GM21576 (cell line): ENCODE measurements around the gene SH3BP5L.

ENCODE experiments used
- ATAC-seq: cut with Tn5 transposase; IDR thresholded peaks from one replicate; pipeline ENCODE4 v1.9.1; 2021; ENCODE audit warnings: mild to moderate bottlenecking, moderate library complexity; ENCODE audit not compliant: unreplicated experiment

SH3BP5L gene

GRCh38 chr1:248783367-248783766 is 42.3 kb downstream of the SH3BP5L start:
- ATAC-seq, result no peak

- no peak for ATAC-seq
Measured at GRCh38 chr1:248782416-248783141, 43.1 kb downstream of the SH3BP5L start.

GRCh38 chr1:248779350-248779749 is 46.4 kb downstream of the SH3BP5L start:
- no peak for ATAC-seq

GRCh38 chr1:248778906-248779305 is 46.8 kb downstream of the SH3BP5L start:
- no peak for ATAC-seq

GRCh38 chr1:248776991-248777390 is 48.7 kb downstream of the SH3BP5L start:
- no peak for ATAC-seq

- ATAC-seq, result no peak
Measured at GRCh38 chr1:248775441-248775840, 50.3 kb downstream of the SH3BP5L start.
